K562 (cell line): ENCODE data around the gene BSPH1. TPM values are rescaled to one million over a fixed set of nuclear protein-coding genes. Genes with fewer than 3 reads are reported as not detected.

Source experiments
- DNMT1 ChIP-seq: fragments of 450-650 bp; IDR thresholded peaks from 2 replicates; pipeline ENCODE4 v1.6.1; 2016; ENCODE audit warnings: antibody characterized with exemption, mild to moderate bottlenecking
- ID3 ChIP-seq, 2 experiments: fragments of 250-450 bp in 1 of 2; fragments of 450-650 bp in 1 of 2; sonication (Bioruptor Pico) in 1 of 2; IDR thresholded peaks; 2 replicates each; pipeline versions ENCODE4 v1.6.1 to v1.8.0; 2016 to 2021; ENCODE audit warnings: mild to moderate bottlenecking in 2 of 2, moderate library complexity in 2 of 2, missing compliant biosample characterization in 1 of 2, missing genetic modification characterization in 1 of 2
- MCM5 ChIP-seq: fragments of 450-650 bp; IDR thresholded peaks from 2 replicates; pipeline ENCODE4 v1.6.1; 2016; ENCODE audit warnings: low read depth
- NR2C1 ChIP-seq, 2 experiments: fragments of 450-650 bp; IDR thresholded peaks; 2 replicates each; pipeline ENCODE4 v1.6.1; 2017; ENCODE audit warnings: mild to moderate bottlenecking in 2 of 2, antibody characterized with exemption in 1 of 2, inconsistent platforms in 1 of 2, missing compliant biosample characterization in 1 of 2, missing genetic modification characterization in 1 of 2
- PCBP2 ChIP-seq: fragments of 200-400 bp; formaldehyde crosslinking; IDR thresholded peaks from 2 replicates; pipeline ENCODE4 v1.6.1; 2018; ENCODE audit warnings: low read length, low read depth, mild to moderate bottlenecking, moderate library complexity; ENCODE audit not compliant: poor library complexity, severe bottlenecking
- SNIP1 ChIP-seq: fragments of 450-650 bp; IDR thresholded peaks from 2 replicates; pipeline ENCODE4 v1.7.1; 2017; ENCODE audit warnings: low read depth, mild to moderate bottlenecking
- ZNF263 ChIP-seq: sonication (generic); formaldehyde crosslinking; IDR thresholded peaks from 2 replicates; pipeline ENCODE4 v1.8.0; 2022; ENCODE audit warnings: mild to moderate bottlenecking, missing genetic modification reagents, borderline replicate concordance
- ZNF717 ChIP-seq: fragments of 250-450 bp; sonication (Bioruptor Pico); IDR thresholded peaks from 2 replicates; pipeline ENCODE4 v1.5.0; 2021
- polyA plus RNA-seq, 8 experiments: library from polyadenylated mRNA; depleted of rRNA in 4 of 8; stranded (reverse) in 5 of 8; unstranded in 3 of 8; fragments of >200 nt; fragmentation: Nextera tagmentation in 2 of 8; fragmentation: Illumina TruSeq in 1 of 8; extraction: Ambion mirVana in 2 of 8; extraction: Trizol in 1 of 8; gene quantifications; 2 replicates each; pipeline versions ENCODE4 v1.2.1 to v1.2.3, GENCODE V29; 2011 to 2014; ENCODE audit warnings: inconsistent platforms in 1 of 8, missing spikeins in 1 of 8
- total RNA-seq, 7 experiments: library from RNA; depleted of rRNA in 6 of 7; stranded (reverse); fragments of >200 nt in 6 of 7; fragmentation: Illumina TruSeq in 2 of 7; extraction: Trizol in 2 of 7; gene quantifications; 2 replicates each; pipeline versions ENCODE4 v1.2.1 to v1.2.3, GENCODE V29; 2011 to 2021; ENCODE audit warnings: low replicate concordance in 1 of 7
- TF ChIP-seq, protein P1 (sequence below): fragments of 450-650 bp; IDR thresholded peaks from 2 replicates; pipeline ENCODE4 v1.6.1; 2018; ENCODE audit warnings: mild to moderate bottlenecking, low read depth; ENCODE audit not compliant: partially characterized antibody
- TF ChIP-seq, protein P2 (sequence below): fragments of 250-450 bp; sonication (Bioruptor Pico); IDR thresholded peaks from 2 replicates; pipeline ENCODE4 v1.5.0; 2021
- TF ChIP-seq, protein P3 (sequence below): sonication (generic); formaldehyde crosslinking; IDR thresholded peaks from 2 replicates; pipeline ENCODE4 v1.8.0; 2022; ENCODE audit warnings: mild to moderate bottlenecking, missing genetic modification reagents
- TF ChIP-seq, protein P4 (sequence below): IDR thresholded peaks from 2 replicates; pipeline ENCODE4 v1.6.1; 2016; ENCODE audit warnings: missing genetic modification characterization, missing compliant biosample characterization

BSPH1 gene
- total and polyA plus RNA-seq, 9 of the 15 experiments (the other 6 are each of a cell fraction or from before 2014, with no cell fraction given), result not detected

DNA sequence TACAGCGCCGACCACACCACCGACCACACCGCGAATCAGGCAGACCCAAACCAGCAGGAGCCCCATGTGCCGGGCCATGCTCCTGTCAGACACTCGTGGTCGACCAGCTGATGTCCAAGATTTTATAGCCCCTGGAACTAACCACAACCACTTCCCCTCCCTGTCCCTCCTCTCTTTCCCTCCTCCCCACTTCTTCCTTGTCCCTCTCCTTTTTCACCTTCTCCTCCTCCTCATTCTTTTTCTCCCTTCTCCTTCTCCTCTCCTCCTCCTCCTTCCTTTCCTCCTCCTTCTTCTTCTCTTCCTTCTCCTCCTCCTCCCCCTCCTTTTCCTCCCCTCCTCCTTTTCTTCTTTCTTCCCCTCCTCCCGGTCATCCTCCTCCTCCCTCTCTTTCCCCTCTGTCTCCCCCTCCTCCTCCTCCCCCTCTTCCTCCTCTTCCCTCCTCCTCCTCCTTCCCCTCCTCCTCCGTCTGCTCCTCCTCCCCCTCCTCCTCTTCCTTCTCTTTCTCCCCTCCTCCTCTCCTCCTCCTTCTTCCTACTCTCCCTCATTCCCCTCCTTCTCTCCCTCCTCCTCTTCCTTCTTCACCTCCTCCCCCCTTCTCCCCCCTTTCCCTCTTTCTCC lies 670 bp downstream of the BSPH1 start (continued):
- TF ChIP-seq, protein P1, sequence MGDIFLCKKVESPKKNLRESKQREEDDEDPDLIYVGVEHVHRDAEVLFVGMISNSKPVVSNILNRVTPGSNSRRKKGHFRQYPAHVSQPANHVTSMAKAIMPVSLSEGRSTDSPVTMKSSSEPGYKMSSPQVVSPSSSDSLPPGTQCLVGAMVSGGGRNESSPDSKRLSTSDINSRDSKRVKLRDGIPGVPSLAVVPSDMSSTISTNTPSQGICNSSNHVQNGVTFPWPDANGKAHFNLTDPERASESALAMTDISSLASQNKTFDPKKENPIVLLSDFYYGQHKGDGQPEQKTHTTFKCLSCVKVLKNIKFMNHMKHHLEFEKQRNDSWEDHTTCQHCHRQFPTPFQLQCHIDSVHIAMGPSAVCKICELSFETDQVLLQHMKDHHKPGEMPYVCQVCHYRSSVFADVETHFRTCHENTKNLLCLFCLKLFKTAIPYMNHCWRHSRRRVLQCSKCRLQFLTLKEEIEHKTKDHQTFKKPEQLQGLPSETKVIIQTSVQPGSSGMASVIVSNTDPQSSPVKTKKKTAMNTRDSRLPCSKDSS, result no peak
- TF ChIP-seq NR2C1 (IDR thresholded peaks at IDR 0.05), result no peak
- no peak for TF ChIP-seq NR2C1 (tag; IDR thresholded peaks at IDR 0.05)
- TF ChIP-seq ID3 (CRISPR knock-in tag; IDR thresholded peaks at IDR 0.05), result no peak
- TF ChIP-seq ID3 (tag; IDR thresholded peaks at IDR 0.05), result no peak
- peak; percentile 93 for TF ChIP-seq ZNF263 (CRISPR knock-in tag)
- no peak for TF ChIP-seq ZNF717 (CRISPR knock-in tag)
- TF ChIP-seq, protein P2, sequence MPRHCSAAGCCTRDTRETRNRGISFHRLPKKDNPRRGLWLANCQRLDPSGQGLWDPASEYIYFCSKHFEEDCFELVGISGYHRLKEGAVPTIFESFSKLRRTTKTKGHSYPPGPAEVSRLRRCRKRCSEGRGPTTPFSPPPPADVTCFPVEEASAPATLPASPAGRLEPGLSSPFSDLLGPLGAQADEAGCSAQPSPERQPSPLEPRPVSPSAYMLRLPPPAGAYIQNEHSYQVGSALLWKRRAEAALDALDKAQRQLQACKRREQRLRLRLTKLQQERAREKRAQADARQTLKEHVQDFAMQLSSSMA, result no peak
- TF ChIP-seq, protein P3, sequence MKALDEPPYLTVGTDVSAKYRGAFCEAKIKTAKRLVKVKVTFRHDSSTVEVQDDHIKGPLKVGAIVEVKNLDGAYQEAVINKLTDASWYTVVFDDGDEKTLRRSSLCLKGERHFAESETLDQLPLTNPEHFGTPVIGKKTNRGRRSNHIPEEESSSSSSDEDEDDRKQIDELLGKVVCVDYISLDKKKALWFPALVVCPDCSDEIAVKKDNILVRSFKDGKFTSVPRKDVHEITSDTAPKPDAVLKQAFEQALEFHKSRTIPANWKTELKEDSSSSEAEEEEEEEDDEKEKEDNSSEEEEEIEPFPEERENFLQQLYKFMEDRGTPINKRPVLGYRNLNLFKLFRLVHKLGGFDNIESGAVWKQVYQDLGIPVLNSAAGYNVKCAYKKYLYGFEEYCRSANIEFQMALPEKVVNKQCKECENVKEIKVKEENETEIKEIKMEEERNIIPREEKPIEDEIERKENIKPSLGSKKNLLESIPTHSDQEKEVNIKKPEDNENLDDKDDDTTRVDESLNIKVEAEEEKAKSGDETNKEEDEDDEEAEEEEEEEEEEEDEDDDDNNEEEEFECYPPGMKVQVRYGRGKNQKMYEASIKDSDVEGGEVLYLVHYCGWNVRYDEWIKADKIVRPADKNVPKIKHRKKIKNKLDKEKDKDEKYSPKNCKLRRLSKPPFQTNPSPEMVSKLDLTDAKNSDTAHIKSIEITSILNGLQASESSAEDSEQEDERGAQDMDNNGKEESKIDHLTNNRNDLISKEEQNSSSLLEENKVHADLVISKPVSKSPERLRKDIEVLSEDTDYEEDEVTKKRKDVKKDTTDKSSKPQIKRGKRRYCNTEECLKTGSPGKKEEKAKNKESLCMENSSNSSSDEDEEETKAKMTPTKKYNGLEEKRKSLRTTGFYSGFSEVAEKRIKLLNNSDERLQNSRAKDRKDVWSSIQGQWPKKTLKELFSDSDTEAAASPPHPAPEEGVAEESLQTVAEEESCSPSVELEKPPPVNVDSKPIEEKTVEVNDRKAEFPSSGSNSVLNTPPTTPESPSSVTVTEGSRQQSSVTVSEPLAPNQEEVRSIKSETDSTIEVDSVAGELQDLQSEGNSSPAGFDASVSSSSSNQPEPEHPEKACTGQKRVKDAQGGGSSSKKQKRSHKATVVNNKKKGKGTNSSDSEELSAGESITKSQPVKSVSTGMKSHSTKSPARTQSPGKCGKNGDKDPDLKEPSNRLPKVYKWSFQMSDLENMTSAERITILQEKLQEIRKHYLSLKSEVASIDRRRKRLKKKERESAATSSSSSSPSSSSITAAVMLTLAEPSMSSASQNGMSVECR (CRISPR knock-in tag), result no peak
- peak; percentile 39 for TF ChIP-seq PCBP2
- TF ChIP-seq, protein P4, sequence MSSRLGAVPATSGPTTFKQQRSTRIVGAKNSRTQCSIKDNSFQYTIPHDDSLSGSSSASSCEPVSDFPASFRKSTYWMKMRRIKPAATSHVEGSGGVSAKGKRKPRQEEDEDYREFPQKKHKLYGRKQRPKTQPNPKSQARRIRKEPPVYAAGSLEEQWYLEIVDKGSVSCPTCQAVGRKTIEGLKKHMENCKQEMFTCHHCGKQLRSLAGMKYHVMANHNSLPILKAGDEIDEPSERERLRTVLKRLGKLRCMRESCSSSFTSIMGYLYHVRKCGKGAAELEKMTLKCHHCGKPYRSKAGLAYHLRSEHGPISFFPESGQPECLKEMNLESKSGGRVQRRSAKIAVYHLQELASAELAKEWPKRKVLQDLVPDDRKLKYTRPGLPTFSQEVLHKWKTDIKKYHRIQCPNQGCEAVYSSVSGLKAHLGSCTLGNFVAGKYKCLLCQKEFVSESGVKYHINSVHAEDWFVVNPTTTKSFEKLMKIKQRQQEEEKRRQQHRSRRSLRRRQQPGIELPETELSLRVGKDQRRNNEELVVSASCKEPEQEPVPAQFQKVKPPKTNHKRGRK (tag), result peak; percentile 86
- no peak for TF ChIP-seq SNIP1
- TF ChIP-seq DNMT1, result no peak
- TF ChIP-seq MCM5, result no peak
